Amniotic stem cell (primary cell): ENCODE measurements around the gene LRRC8A.
"Not testable (repeated sequence)": the region's sequence is repeated elsewhere in the genome, so short reads cannot be mapped to it uniquely, and the experiment has no call there.

Experiments used
- DNase-seq: peaks from one replicate; lab custom pipeline; 2025; lab: John Stamatoyannopoulos, UW

Gene LRRC8A

GRCh38 chr9:128881884-128882676 lies at the start of gene LRRC8A, which contains the start of gene KYAT1:
TSS of gene LRRC8A (plus strand) at chr9:128882133. CDS start at chr9:128907165, 25,032 bp downstream.
TSS of gene KYAT1 (minus strand) at chr9:128881950. CDS start at chr9:128845405, 36,545 bp downstream.
- DNase-seq = peak; percentile 84

DNA sequence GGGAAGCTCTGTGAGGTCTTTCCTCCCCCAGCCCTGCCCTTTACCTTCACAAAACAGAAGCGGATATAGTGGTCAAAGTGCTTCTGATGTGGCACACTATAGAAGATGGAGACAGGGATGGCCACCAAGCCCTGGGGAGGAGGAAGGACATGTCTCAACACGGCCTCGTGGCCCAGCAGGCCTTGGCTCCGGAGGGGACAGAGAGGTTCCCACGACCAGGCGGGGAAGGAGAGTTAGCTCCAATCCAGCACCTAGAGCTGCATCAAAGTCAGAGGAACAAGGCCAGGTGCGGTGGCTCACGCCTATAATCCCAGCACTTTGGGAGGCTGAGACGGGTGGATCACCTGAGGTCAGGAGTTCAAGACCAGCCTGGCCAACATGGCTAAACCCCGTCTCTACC lies 48.2 kb upstream of the LRRC8A start:
- DNase-seq = no peak

- no peak for DNase-seq
Observed at GRCh38 chr9:128835246-128836210, 46.4 kb upstream of the LRRC8A start.

- DNase-seq = no peak
Observed at GRCh38 chr9:128836509-128837145, 45.3 kb upstream of the LRRC8A start.

DNA sequence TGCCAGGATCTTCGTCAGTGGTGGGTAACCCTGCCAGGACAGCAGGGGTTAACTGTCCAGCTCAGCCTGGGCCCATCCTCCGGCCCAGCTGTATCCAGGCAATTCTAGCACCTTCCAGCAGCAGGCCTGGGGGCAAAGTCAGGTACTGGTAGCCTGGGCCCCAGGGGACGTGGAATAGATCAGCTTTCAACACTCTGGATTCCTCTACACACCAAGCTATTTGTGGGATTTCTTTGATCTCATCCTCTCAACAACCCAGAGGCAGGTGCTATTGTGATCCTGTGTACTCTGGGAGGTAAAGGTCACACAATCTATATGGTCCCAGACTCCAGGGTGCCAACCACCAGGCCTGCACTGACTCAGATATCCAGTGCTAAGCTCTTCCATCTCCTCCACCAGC lies 43.6 kb upstream of the LRRC8A start:
- no peak for DNase-seq

DNA sequence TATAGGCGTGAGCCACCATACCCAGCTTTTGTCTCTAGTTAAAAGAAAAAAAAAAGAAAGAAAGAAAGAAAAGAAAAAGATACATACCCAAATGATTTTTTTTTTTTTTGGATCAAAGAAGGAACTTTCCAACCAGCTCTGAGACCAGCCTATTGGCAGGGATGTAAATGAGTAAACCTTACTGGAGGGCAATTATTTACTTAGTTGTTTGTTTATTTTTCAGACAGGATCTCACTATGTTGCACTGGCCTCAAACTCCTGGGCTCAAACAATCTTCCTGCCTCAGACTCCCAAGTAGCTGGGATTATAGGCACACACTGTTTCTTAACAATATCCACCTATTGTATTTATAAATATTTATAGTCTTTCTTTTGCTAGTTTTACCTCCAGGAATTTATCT lies 41.4 kb upstream of the LRRC8A start:
- DNase-seq = no peak

DNA sequence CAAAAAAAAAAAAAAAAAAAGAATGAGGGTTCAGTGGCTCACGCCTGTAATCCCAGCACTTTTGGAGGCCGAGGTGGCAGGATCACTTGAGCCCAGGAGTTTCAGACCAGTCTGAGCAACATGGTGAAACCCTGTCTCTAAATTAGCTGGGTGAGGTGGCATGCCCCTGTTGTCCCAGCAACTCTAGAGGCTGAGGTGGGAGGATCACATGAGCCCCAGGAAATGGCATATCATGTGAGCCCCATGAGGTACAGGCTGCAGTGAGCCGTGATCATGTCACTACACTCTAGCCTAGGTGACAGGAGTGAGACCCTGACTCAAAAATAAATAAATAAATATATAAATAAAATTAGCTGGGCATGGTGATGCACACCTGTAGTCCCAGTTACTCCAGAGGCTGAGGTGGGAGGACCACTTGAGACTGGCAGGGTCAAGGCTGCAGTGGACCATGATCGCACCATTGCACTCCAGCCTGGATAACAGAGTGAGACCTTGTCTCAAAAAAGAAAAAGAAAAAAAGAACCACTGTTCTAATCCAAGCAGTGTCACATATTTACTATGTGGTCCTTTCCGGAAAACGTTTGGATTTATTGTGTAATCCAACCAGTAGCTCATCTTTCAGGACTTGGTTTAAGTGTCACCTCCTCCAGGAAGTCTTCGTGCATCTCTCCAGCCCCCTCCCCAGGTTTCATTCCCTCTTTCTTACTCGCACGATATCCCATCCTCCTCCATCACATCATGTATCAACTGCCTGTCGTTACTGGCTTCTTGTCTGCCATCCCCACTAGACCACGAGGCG lies 40.0 kb upstream of the LRRC8A start:
- no peak for DNase-seq

GRCh38 chr9:128843171-128843570 lies 38.8 kb upstream of the LRRC8A start:
- not testable (repeated sequence) for DNase-seq

DNA sequence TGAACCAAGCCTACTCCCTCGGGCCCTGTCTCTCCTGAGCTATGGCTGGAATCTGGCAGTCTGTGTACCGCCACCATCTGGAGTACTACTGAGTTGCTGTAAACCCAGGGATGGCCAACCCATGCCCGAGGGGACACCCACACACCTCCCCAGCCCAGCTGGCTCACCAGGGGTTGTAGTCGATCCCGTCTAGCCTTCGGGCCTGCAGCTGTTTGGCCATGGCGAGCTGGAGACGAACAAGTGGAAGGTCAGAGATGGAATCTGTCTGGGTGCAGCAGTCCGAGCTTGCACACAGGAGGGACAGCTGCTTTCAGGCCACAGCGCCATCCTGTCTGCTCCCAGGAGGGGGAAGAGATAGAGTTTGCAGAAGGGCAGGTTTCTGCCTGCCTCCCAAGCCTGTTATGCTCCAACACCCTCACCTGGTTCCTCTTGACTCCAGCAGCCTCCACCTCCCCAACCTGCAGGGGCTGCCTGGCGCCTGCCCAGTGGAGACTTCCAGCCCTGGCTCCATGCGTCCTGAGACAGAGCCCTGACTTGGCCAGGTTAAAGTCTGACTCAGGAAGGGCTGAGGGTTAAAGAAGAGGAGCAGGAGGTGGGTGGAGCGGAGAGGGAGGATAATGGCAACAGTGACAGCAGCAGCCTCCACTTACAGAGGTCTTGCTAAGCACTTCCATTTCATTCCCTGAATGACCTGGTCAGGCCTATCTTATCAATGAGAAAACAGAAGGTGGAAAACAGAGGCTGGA lies 36.6 kb upstream of the LRRC8A start:
- DNase-seq = no peak

- no peak for DNase-seq
Observed at GRCh38 chr9:128846680-128847030, 35.3 kb upstream of the LRRC8A start.

DNA sequence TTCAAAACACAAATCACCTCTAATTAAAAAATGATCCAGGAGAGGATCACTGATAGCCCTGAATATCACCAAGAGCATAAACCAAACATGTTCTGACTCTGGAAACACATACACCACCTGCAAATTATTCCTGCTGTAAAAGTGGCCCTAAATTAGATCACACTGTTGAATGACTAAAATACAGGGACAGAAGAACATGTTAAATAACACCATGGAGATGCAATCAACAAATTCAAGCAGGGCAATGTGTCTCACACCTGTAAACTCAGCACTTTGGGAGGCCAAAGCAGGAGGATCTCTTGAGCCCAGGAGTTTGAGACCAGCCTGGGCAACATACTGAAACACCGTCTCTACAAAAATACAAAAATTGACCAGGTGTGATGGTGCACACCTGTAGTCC lies 34.1 kb upstream of the LRRC8A start:
- DNase-seq = no peak

DNA sequence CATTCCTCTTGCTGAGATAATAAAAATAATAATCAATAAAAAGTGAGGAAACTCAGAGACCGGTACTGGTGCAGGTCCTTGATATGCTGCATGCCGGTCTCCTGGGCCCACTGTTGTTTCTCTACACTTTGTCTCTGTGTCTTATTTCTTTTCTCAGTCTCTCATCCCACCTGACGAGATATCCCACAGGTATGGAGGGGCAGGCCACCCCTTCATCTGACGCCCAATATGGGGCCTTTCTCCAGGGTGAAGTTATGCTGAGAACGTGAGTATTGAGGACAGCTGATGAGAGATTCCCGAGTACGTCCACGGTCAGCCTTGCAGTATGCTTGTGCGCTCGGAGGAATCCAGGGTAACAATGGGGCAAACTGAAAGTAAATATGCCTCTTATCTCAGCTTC lies 30.9 kb upstream of the LRRC8A start:
- DNase-seq = not testable (repeated sequence)

DNA sequence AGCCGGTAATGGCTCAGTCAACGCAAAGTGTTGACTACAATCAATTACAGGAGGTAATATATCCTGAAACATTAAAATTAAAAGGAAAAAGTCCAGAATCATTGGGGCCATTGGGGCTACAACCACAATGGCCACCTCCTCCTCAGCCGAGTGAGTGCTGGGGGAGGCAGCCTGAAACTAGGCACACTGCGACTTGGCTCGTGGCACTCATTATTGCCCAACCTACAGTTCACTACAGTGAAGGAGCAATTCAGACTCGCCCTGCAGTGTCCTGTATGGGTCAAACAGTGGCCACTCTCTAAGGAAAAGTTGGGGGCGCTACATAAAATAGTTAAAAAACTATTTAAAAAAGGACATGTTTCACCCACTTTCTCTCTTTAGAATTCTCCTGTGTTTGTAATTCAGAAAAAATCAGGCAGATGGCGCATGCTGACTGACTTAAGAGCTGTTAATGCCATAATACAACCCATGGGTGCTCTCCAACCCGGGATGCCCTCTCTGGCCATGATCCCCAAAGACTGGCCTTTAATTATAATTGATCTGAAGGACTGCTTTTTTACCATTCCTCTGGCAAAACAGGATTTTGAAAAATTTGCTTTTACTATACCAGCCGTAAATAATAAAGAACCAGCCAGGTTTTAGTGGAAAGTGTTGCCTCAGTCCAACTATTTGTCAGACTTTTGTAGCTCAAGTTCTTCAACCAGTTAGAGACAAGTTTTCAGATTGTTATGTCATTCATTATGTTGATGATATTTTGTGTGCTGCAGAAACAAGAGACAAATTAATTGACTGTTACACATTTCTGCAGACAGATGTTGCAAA lies 29.9 kb upstream of the LRRC8A start:
- DNase-seq = not testable (repeated sequence)

DNA sequence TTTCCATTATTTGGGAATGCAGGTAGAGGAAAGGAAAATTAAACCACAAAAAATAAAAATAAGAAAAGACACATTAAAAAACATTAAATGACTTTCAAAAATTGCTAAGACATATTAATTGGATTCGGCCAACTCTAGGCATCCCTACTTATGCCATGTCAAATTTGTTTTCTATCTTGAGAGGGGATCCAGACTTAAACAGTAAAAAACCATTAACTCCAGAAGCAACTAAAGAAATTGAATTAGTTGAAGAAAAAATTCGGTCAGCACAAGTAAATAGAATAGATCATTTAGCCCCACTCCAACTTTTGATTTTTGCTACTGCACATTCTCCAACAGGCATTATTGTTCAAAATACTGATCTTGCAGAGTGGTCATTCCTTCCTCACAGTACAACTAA lies 29.3 kb upstream of the LRRC8A start:
- DNase-seq = not testable (repeated sequence)

DNA sequence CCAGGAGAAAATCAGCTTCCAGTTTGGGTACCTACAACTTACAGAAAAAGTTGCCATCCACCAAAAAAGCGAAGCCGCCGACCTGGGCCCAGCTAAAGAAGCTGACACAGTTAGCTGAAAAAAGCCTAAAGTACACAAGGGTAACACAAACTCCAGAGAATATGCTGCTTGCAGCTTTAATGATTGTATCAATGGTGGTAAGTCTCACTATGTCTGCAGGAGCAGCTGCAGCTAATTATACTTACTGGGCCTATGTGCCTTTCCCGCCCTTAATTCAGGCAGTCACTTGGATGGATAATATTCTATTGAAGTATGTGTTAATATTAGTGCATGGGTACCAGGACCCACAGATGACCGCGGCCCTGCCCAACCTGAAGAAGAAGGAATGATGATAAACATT lies 27.5 kb upstream of the LRRC8A start:
- not testable (repeated sequence) for DNase-seq

DNA sequence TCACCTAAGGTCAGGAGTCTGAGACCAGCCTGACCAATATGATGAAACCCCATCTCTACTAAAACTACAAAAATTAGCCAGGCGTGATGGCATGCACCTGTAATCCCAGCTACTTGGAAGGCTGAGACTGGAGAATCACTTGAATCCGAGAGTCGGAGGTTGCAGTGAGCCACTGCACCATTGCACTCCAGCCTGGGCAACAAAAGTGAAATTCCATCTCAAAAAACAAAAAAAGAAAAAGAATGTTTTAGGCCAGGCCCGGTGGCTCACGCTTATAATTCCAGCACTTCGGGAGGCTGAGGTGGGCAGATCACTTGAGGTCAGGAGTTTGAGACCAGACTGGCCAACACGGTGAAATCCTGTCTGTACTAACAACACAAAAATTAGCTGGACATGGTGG lies 23.5 kb upstream of the LRRC8A start:
- DNase-seq = not testable (repeated sequence)

DNA sequence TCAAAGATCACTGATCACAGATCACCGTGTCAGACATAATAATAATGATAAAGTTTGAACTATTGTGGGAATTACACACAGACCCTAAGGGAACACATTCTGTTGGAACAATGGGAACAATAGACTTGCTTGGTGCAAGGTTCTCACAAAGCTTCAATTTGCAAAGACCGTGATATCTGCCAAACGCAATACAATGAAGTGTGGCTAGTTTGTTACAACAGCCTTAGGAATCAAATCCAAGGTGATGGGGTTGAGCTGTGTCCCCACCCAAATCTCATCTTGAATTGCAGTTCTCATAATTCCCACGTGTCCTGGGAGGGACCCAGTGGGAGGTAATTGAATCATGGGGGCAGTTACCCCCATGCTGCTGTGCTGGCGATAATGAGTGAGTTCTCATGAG lies 21.0 kb upstream of the LRRC8A start:
- DNase-seq = no peak

GRCh38 chr9:128861501-128861900 lies 20.4 kb upstream of the LRRC8A start:
- no peak for DNase-seq

DNA sequence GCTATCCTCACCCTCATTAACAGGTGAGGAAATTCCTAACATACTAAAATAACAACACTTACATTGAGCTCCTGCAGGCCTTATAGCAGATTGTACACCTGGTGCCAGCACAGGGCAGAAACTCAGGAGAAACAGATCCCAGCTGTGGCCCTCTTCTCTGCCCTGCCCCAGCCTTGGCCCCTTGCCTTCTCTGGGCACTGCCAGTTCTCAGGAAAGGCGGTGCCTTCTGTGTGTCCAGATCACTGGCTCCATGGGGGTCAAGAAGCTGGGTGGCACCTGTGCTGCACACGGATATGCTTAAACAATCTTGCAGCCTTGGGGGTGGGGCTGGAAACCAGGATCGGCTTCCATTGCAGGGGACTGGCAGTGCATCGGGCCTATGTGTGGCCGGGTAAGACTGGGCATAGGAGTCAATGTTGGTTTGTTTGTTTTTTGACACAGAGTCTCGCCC lies 19.5 kb upstream of the LRRC8A start:
- DNase-seq = no peak

DNA sequence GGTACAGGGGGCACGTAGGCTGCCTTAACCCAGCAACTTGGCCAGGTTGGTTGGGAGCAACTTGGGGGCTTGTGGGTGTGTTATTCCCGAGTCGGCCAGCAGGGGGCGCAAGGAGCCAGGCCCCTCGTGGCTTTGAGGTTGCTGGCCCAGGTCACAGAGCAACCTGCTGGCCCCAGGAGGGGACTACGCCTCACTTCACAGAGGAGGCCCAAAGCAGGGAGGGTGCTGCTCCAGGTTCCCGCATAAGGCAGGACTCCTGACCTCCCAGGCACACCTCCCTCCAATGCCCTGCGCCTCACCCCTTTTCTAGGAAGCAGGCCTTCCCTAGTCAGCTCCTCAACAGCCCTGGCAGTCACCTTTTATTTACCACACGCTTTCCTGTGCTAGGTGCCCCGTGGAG lies 18.3 kb upstream of the LRRC8A start:
- DNase-seq = no peak
